ENCODE data around the gene NIM1K.
A peak's percentile ranks its signal among the peaks of the same experiment; 100 is the strongest.
"Not testable (repeated sequence)": the region's sequence is repeated elsewhere in the genome, so short reads cannot be mapped to it uniquely, and the experiment has no call there.

Gene NIM1K

DNA sequence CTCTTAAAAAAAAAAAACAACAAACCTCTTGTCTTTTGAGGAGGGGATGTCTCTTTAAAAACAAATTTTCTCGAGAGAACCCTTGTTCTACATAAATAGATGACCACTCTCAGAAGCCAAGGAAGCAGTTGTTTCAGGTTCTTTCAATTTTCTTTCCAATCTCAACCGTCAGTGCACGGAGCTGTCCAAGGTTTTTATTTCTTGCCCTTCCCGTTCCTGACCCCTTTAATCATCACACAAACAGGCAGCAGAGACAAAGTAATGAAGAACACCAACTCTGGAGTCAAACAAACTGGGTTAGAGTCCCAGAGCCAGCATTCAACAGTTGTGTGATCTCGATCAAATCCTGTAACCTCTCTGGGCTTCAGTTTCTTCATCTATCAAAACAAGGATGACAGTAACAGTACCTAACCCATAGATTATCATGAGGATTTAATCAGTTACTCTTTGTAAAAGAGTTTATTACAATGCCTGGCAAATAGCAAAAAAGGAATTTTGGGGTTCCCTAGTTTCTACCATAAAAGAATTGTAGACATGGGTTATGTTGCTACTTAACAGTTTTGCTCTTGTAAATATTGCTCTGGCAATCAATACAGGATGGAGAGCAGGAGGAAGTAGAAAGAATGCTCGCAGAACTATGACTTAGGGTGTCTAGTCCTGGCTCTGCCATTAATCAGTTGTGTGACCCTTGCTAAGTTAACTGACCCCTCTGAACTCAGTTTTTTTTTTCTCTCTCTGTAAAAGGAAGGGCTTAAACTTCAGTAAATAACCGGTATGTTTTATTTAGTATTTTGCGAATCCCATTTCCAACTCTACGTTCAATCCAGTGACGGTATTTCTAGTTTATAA is 1.0 kb upstream of the NIM1K start:
- no peak for DNase-seq

DNA sequence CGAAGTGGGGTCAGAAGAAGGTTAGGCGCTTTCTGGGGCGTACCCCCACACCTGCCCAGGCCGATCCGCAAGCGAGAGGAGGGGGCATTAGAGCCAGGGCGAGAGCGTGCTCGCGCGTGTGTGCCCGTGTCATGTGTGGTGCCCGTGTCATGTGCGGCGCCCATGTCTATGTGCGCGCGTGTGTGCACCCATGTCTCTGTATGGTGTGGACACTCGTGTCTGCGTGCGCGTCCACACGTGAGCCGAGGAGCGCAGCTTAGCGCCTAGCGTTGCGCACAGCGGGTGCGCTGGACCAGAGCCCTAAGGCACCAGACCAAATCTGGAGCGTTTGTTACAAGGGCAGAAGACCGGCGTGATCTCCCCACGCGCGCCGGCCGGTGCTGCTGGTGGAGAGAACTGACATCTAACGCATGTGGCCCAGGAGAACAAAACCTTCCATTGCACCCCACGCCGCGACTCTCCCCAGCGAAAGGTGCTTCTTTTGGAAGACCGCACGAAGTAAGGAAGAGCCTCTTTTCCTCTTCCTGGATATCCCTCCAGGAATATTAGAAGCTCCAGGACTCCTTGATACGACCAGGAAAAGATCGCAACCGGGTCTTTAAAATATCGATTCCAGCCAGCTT is 644 bp downstream of the NIM1K start:
- DNase-seq, result peak; percentile 68

- DNase-seq, result peak; percentile 58
Observed at GRCh38 chr5:43193181-43193893, 1.3 kb downstream of the NIM1K start.

- no peak for DNase-seq
Observed at GRCh38 chr5:43193894-43194265, 1.9 kb downstream of the NIM1K start.

GRCh38 chr5:43195670-43196265 is 3.7 kb downstream of the NIM1K start:
- DNase-seq, result no peak

GRCh38 chr5:43197535-43197934 is 5.5 kb downstream of the NIM1K start:
- DNase-seq, result no peak

DNA sequence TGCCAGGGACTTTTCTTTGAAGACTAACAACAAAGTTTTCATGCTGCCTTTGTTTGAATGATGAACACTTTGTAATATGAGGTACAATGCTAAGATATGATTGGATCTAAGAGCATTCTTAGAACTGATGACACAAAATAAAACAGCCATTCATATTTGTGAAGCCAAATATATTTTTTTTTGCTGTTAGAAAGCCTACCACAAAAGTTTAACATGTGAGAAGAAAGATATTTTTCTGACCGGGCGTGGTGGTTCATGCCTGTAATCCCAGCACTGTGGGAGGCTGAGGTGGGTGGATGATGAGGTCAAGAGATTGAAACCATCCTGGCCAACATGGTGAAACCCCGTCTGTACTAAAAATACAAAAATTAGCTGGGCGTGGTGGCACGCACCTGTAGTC is 9.4 kb downstream of the NIM1K start:
- not testable (repeated sequence) for DNase-seq

- no peak for DNase-seq
Observed at GRCh38 chr5:43202380-43202779, 10.4 kb downstream of the NIM1K start.

DNA sequence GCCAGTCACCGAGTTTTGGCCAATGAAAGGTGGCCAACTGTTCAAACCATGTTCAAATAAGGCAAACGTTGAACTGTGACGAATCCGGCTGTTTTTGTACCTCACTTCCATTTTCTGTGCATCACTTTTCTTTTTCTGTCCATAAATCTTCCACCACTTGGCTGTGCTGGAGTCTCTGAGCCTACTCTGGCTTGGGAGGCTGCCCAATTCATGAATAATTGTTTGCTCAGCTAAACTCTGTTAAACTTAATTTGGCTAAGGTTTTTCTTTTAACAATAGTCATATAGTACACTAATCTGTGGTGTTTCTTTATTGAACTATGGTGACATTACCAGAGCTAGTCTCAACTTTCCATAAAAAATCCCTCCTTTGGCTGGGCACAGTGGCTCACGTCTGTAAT is 11.3 kb downstream of the NIM1K start:
- DNase-seq, result no peak

DNA sequence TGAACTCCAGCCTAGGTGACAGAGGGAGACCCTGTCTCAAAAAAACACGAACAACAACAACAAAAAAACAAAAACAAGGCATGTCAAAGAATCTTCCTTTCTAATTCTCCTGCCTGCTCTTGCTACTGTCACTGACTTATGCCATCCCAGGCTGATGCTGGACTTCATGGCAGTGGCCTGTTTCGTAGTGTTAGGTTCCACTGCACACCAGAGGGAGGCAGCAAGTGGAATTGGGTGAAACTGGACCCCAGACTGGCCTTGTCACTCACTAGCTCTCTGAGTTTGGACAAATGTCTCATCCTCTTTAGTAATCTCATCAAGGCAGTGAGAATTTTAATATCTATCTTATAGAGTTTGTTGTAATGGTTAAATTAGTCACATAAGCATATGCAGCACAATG is 12.9 kb downstream of the NIM1K start:
- DNase-seq, result no peak

- no peak for DNase-seq
Observed at GRCh38 chr5:43207601-43208000, 15.6 kb downstream of the NIM1K start.

DNA sequence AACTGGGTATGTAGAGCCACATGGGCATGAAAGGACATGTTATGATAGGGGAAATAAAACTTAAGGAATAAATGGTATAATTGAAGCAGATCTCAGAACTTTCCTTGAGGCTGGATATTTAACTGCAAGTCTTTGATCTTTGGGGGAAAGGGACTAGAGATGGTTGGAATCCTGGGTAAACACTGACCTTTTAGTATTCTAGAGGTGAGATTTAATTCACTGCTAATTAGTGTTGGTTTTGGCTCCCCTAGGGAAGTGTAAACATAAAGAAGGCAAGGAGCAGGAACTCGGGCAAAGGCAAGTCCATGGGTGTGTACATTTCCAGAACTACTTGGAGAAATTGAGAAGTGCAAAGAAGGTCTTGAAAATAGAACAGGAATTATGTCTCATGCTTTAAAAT is 16.6 kb downstream of the NIM1K start:
- DNase-seq, result no peak

GRCh38 chr5:43209060-43209459 is 17.0 kb downstream of the NIM1K start:
- DNase-seq, result no peak

- no peak for DNase-seq
Observed at GRCh38 chr5:43209833-43210232, 17.8 kb downstream of the NIM1K start.

DNA sequence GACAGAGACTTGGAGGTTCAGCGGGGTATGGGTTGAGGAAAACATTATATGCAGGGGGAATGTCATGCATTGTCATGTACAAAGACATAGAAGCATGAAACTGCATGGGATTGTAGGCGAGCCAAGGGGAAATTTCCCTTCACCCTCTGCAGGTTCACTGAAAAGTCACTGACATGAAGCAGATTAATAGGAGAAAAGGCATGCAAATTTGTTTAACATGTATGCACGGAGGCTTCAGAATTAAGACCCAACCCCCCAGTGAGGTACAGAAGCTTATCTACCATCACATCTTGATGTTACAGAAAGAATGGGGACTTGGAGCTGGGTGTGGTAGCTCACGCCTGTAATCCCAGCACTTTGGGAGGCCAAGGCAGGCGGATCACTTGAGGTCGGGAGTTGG is 18.5 kb downstream of the NIM1K start:
- no peak for DNase-seq

DNA sequence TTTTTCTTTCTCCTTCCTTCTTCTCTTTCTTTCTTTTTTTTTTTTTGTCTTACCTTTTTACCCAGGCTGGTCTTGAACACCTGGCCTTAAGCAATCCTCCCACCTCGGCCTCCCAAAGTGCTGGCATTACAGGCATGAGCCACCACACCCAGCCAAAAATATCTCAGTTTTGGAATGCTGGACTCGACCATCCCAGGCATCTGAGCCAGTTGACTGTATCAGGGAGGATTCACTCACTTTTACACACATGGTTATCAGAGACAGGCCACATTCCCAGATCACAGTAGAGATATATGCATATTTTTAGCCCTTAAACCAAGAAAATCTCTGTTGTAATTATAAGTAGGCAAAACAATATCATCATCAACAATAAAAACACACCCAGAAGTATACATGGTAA is 21.9 kb downstream of the NIM1K start:
- no peak for DNase-seq

DNA sequence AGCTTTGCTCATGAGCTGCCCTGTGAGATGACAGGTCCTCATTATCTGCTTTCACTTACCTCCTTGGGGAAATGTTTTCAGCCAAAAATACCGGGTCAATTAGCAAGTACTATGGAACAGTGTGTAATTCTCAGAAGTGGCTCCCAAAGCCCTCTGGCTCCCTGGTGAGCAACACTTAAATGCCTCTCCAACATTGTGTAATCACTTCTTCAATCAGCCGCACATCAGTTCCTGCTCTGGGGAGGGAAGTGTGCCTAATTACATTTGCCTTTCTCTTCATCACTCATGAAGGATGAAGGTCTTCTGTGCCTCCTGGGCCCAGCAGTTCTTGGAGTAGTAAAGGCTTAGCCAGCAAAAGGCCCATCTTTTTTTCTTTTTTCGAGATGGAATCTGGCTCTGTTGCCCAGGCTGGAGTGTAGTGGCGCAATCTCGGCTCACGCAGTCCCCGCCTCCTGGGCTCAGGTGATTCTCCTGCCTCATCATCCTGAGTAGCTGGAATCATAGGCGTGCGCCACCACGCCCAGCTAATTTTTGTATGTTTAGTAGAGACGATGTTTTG is 23.1 kb downstream of the NIM1K start:
- DNase-seq, result no peak

DNA sequence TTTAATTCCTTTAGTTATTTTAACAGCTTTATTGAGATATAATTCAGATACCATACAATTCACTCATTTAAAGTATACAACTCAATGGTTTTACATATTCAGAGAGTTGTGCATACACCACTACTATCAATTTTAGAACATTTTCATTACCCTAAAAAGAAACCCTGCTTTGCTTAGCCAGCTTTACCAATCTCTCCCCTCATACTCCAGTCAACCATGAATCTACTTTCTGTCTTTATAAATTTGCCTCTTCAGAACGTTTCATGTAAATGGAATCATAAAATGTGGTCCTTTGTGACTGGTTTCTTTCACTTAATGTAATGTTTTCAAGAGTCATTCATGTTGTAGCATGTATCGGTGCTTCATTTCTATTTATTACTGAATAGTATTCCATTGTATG is 24.9 kb downstream of the NIM1K start:
- no peak for DNase-seq

DNA sequence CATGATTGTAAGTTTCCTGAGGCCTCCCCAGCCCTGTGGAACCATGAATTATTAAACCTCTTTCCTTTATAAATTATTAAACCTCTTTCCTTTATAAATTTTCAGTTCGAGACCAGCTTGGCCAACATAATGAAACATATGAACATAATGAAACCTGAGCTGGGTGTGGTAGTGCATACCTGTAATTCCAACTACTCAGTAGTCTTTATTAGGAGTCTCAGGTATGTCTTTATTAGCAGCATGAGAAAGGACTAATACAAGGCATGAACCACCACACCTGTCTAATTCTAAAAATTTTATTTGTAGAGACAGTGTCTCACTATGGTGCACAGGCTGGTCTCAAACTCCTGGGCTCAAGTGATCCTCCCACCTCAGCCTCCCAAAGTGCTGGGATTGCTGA is 27.1 kb downstream of the NIM1K start:
- no peak for DNase-seq

GRCh38 chr5:43221502-43221901 is 29.5 kb downstream of the NIM1K start:
- DNase-seq, result no peak

DNA sequence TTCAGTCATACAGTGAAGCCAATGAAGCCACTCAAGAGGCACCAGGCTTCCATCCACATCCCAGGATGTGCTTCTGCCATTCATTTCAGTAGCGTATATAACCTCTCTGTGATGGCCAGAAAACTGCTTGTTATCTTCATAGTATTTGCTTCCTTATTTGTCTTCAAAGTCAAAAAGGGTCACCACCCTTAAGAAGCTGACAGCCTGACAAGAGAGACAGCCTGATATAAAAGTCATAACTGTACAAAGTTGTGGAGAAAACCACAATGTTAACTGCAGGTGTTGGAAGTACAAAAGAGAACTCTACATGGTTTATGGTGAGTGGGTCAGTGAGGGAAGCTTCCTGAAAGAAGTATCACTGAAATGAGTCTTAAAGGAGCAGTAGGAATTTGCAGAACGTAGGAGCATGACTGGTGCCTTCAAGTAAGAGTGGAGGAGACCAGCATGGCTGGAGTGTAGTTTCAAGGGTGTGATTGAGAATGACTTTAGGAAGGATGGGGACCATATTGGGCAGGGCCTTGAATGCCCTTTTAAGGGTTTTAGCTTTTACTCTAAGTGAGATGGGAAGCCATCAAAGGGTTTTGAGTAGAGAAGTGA is 33.7 kb downstream of the NIM1K start:
- no peak for DNase-seq

DNA sequence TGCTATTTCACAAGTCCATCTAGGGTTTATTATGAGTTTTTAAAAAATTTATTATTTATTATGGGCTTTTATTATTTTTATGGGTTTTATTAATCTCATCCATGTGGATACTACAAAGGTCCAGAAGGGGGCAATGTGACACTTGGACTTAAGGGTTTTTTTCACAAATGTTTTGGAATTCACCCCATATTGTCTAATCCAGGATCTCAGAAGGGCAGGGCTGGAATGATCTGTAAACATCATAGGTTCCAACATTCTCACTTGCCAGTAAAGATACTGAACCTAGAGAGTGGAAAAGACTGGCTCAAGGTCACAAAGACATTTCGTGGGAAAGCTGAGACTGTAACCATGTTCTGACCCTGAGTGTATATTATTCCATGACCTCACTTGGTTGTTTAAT is 35.6 kb downstream of the NIM1K start:
- no peak for DNase-seq

DNA sequence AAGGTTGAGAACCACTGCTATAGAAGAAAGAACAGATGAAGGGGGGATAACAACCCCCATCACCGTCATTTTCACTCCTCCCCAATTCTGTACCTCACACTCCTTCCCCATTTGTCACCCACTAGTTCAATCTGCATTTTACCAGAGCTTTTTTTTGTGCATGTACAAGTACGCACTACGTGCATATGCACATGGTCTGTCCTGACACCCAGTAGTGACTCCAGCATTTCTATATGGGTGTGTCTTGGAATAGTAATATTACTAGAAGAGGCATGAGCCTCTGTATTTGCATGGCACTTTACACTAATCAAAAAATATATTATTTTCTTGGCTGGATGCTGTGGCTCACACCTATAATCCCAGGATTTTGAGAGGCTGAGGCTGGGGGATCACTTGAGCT is 38.7 kb downstream of the NIM1K start:
- DNase-seq, result no peak
